HepG2 (cell line): ENCODE results near the gene ADARB1. TPM values are rescaled to one million over a fixed set of nuclear protein-coding genes. Genes with fewer than 3 reads are reported as not detected.

ENCODE experiments used
- GTF3A ChIP-seq: sonication (generic); formaldehyde crosslinking; conservative IDR thresholded peaks from 2 replicates; pipeline ENCODE4 v1.4.0; 2020; ENCODE audit warnings: mild to moderate bottlenecking, missing genetic modification reagents
- IKZF4 ChIP-seq: sonication (generic); formaldehyde crosslinking; IDR thresholded peaks from 2 replicates; pipeline ENCODE4 v1.5.1; 2020; ENCODE audit warnings: borderline replicate concordance, mild to moderate bottlenecking, low read depth, missing genetic modification reagents; ENCODE audit errors: not compliant biosample characterization
- MXD1 ChIP-seq: sonication (generic); formaldehyde crosslinking; IDR thresholded peaks from 2 replicates; pipeline ENCODE4 v1.4.0; 2020; ENCODE audit warnings: mild to moderate bottlenecking, missing genetic modification reagents
- NR2F2 ChIP-seq: IDR thresholded peaks from 2 replicates; pipeline ENCODE4 v1.6.1; 2012; ENCODE audit warnings: low read depth, inconsistent platforms, borderline replicate concordance
- RFX3 ChIP-seq: IDR thresholded peaks from 2 replicates; pipeline ENCODE4 v1.6.1; 2016; ENCODE audit warnings: missing biosample characterization, missing genetic modification reagents
- TAF1 ChIP-seq: sonication (generic); formaldehyde crosslinking; IDR thresholded peaks from 2 replicates; pipeline ENCODE4 v1.4.0; 2020; ENCODE audit warnings: missing genetic modification reagents
- polyA plus RNA-seq, 8 experiments: library from polyadenylated mRNA; depleted of rRNA in 3 of 8; stranded (reverse) in 7 of 8; unstranded in 1 of 8; fragments of >200 nt; fragmentation: Illumina TruSeq in 4 of 8; extraction: Trizol in 4 of 8; gene quantifications; 2 replicates each; pipeline versions ENCODE4 v1.2.1 to v1.2.3, GENCODE V29; 2011 to 2016; ENCODE audit warnings: low read depth in 4 of 8, missing spikeins in 1 of 8, mixed read lengths in 1 of 8; ENCODE audit not compliant: insufficient read depth in 1 of 8
- total RNA-seq, 5 experiments: library from RNA; depleted of rRNA; stranded (reverse); fragments of >200 nt; fragmentation: Illumina TruSeq; extraction: Trizol; gene quantifications; 2 replicates each; pipeline ENCODE4 v1.2.3, GENCODE V29; 2016; ENCODE audit warnings: low read depth in 1 of 5
- TF ChIP-seq, protein P1 (sequence below): sonication (generic); formaldehyde crosslinking; IDR thresholded peaks from 2 replicates; pipeline ENCODE4 v1.4.0; 2020; ENCODE audit warnings: missing genetic modification reagents, borderline replicate concordance
- TF ChIP-seq, protein P2 (sequence below): sonication (generic); formaldehyde crosslinking; IDR thresholded peaks from 2 replicates; pipeline ENCODE4 v1.4.0; 2020; ENCODE audit warnings: missing genetic modification reagents, borderline replicate concordance

The ADARB1 gene
- total and polyA plus RNA-seq, 2 of the 13 experiments (the other 11 are each of a cell fraction or from before 2014, with no cell fraction given) = 6.6 to 10.0 TPM

GRCh38 chr21:45094412-45094811 is 20.0 kb downstream of the ADARB1 start (continued):
- TF ChIP-seq TAF1 = no peak
- TF ChIP-seq GTF3A (CRISPR knock-in tag) = no peak
- TF ChIP-seq RFX3 (CRISPR knock-in tag) = no peak
- no peak for TF ChIP-seq IKZF4 (CRISPR knock-in tag)
- TF ChIP-seq, protein P1, sequence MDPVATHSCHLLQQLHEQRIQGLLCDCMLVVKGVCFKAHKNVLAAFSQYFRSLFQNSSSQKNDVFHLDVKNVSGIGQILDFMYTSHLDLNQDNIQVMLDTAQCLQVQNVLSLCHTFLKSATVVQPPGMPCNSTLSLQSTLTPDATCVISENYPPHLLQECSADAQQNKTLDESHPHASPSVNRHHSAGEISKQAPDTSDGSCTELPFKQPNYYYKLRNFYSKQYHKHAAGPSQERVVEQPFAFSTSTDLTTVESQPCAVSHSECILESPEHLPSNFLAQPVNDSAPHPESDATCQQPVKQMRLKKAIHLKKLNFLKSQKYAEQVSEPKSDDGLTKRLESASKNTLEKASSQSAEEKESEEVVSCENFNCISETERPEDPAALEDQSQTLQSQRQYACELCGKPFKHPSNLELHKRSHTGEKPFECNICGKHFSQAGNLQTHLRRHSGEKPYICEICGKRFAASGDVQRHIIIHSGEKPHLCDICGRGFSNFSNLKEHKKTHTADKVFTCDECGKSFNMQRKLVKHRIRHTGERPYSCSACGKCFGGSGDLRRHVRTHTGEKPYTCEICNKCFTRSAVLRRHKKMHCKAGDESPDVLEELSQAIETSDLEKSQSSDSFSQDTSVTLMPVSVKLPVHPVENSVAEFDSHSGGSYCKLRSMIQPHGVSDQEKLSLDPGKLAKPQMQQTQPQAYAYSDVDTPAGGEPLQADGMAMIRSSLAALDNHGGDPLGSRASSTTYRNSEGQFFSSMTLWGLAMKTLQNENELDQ (CRISPR knock-in tag) = no peak
- TF ChIP-seq NR2F2 = no peak
- TF ChIP-seq, protein P2, sequence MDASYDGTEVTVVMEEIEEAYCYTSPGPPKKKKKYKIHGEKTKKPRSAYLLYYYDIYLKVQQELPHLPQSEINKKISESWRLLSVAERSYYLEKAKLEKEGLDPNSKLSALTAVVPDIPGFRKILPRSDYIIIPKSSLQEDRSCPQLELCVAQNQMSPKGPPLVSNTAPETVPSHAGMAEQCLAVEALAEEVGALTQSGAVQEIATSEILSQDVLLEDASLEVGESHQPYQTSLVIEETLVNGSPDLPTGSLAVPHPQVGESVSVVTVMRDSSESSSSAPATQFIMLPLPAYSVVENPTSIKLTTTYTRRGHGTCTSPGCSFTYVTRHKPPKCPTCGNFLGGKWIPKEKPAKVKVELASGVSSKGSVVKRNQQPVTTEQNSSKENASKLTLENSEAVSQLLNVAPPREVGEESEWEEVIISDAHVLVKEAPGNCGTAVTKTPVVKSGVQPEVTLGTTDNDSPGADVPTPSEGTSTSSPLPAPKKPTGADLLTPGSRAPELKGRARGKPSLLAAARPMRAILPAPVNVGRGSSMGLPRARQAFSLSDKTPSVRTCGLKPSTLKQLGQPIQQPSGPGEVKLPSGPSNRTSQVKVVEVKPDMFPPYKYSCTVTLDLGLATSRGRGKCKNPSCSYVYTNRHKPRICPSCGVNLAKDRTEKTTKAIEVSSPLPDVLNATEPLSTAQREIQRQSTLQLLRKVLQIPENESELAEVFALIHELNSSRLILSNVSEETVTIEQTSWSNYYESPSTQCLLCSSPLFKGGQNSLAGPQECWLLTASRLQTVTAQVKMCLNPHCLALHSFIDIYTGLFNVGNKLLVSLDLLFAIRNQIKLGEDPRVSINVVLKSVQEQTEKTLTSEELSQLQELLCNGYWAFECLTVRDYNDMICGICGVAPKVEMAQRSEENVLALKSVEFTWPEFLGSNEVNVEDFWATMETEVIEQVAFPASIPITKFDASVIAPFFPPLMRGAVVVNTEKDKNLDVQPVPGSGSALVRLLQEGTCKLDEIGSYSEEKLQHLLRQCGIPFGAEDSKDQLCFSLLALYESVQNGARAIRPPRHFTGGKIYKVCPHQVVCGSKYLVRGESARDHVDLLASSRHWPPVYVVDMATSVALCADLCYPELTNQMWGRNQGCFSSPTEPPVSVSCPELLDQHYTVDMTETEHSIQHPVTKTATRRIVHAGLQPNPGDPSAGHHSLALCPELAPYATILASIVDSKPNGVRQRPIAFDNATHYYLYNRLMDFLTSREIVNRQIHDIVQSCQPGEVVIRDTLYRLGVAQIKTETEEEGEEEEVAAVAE (CRISPR knock-in tag) = no peak
- no peak for TF ChIP-seq MXD1 (CRISPR knock-in tag)
